Peyer's patch (tissue), 4 donors: ENCODE measurements around the gene GHRH. TPM values are rescaled to one million over a fixed set of nuclear protein-coding genes. Genes with fewer than 3 reads are reported as not detected.

Experiments
- DNase-seq, 3 donors: peaks; one replicate each; pipeline ENCODE4 v3.0.0-alpha.2; 2017 to 2019
- H3K27ac ChIP-seq, 4 donors: fragments of 200-600 bp; sonication (generic); one replicate each; pipeline ENCODE4 v1.5.1; 2016 to 2019
- H3K27me3 ChIP-seq, 2 donors: fragments of 200-600 bp; sonication (generic); one replicate each; pipeline ENCODE4 v1.5.1; 2019
- H3K36me3 ChIP-seq, 3 donors: fragments of 200-600 bp; sonication (generic); one replicate each; pipeline ENCODE4 v1.5.1; 2016 to 2019
- H3K4me1 ChIP-seq, 4 donors: fragments of 200-600 bp; sonication (generic); one replicate each; pipeline ENCODE4 v1.5.1; 2016 to 2019
- H3K4me3 ChIP-seq, 4 donors: fragments of 200-600 bp; sonication (generic); 1 replicate in 3 of 4; 2 replicates in 1 of 4; pipeline ENCODE4 v1.5.1; 2016 to 2019; ENCODE audit warnings: mild to moderate bottlenecking in 1 of 4
- H3K9me3 ChIP-seq, 4 donors: fragments of 200-600 bp; sonication (generic); one replicate each; pipeline ENCODE4 v1.5.1; 2016 to 2019; ENCODE audit warnings: mild to moderate bottlenecking in 1 of 4
- CTCF ChIP-seq, 6 experiments: fragments of 450-650 bp in 4 of 6; fragments of 200-600 bp in 2 of 6; sonication (generic) in 1 of 6; IDR thresholded peaks; one replicate each; pipeline ENCODE4 v1.5.1; 2017 to 2019; ENCODE audit warnings: antibody characterized with exemption in 6 of 6, mild to moderate bottlenecking in 3 of 6, moderate library complexity in 1 of 6
- POLR2A ChIP-seq, 2 donors: fragments of 450-650 bp; IDR thresholded peaks; one replicate each; pipeline ENCODE4 v1.5.1; 2017; ENCODE audit warnings: antibody characterized with exemption in 2 of 2, mild to moderate bottlenecking in 2 of 2, moderate library complexity in 2 of 2
- total RNA-seq, 4 donors: library from RNA; depleted of rRNA; stranded (reverse); fragments of >200 nt; gene quantifications; one replicate each; pipeline ENCODE4 v1.1.0, GENCODE V29; 2016

Gene GHRH
- total RNA-seq, 4 donors from 2014 or later: not detected

- Histone ChIP-seq H3K27ac (no peak overlapping the region), H3K4me3 (no peak overlapping the region), H3K36me3 (no peaks in the 10 kb centered on the region), H3K27me3 (no peaks in the 10 kb centered on the region), H3K9me3 (no peaks in the 10 kb centered on the region), H3K4me1 (peaks cover 0 to 5% (median 0%) of the 10 kb centered on the region in 4 donors)
- TF ChIP-seq CTCF (IDR thresholded peaks at IDR 0.05): no peak
- no peak for TF ChIP-seq POLR2A (IDR thresholded peaks at IDR 0.05)
- no peak for DNase-seq
Observed at GRCh38 chr20:37267667-37268313, 6.2 kb upstream of the GHRH start.

- no peaks in the 10 kb centered on the region for H3K27me3 ChIP-seq
- no peak for TF ChIP-seq CTCF (IDR thresholded peaks at IDR 0.05)
- no peak for TF ChIP-seq POLR2A (IDR thresholded peaks at IDR 0.05)
- DNase-seq: no peak
- no peak overlapping the region for H3K4me3 ChIP-seq
- H3K4me1 ChIP-seq: peaks cover 0 to 5% (median 0%) of the 10 kb centered on the region in 4 donors
- H3K9me3 ChIP-seq: no peaks in the 10 kb centered on the region
- no peak overlapping the region for H3K27ac ChIP-seq
- H3K36me3 ChIP-seq: no peaks in the 10 kb centered on the region
Observed at GRCh38 chr20:37266940-37267666, 5.5 kb upstream of the GHRH start.

- DNase-seq: no peak
- H3K27ac ChIP-seq: no peak overlapping the region
Observed at GRCh38 chr20:37265152-37265551, 3.5 kb upstream of the GHRH start.

GRCh38 chr20:37263686-37264085, 2.1 kb upstream of the GHRH start:
- H3K27me3 ChIP-seq: no peaks in the 10 kb centered on the region
- H3K9me3 ChIP-seq: no peaks in the 10 kb centered on the region
- H3K36me3 ChIP-seq: no peaks in the 10 kb centered on the region
- TF ChIP-seq POLR2A (IDR thresholded peaks at IDR 0.05): no peak
- no peak overlapping the region for H3K4me3 ChIP-seq
- no peak overlapping the region for H3K27ac ChIP-seq
- no peaks in the 10 kb centered on the region for H3K4me1 ChIP-seq
- DNase-seq: no peak

More at GRCh38 chr20:37265152-37265551, 3.5 kb upstream of the GHRH start:
- peaks cover 0 to 4% (median 0%) of the 10 kb centered on the region in 4 donors for H3K4me1 ChIP-seq
- H3K4me3 ChIP-seq: no peak overlapping the region
- no peak for TF ChIP-seq POLR2A (IDR thresholded peaks at IDR 0.05)
- TF ChIP-seq CTCF (IDR thresholded peaks at IDR 0.05): no peak
- no peaks in the 10 kb centered on the region for H3K36me3 ChIP-seq
- H3K27me3 ChIP-seq: no peaks in the 10 kb centered on the region
- no peaks in the 10 kb centered on the region for H3K9me3 ChIP-seq

GRCh38 chr20:37262505-37262904, 891 bp upstream of the GHRH start:
- H3K4me3 ChIP-seq: no peak overlapping the region
- no peaks in the 10 kb centered on the region for H3K36me3 ChIP-seq
- no peak for TF ChIP-seq POLR2A (IDR thresholded peaks at IDR 0.05)
- no peak for TF ChIP-seq CTCF (IDR thresholded peaks at IDR 0.05)
- no peak for DNase-seq
- no peaks in the 10 kb centered on the region for H3K4me1 ChIP-seq
- H3K27me3 ChIP-seq: no peaks in the 10 kb centered on the region
- H3K27ac ChIP-seq: no peak overlapping the region
- no peaks in the 10 kb centered on the region for H3K9me3 ChIP-seq

GRCh38 chr20:37260923-37261322, 691 bp downstream of the GHRH start:
- no peaks in the 10 kb centered on the region for H3K9me3 ChIP-seq
- H3K4me1 ChIP-seq: no peaks in the 10 kb centered on the region
- DNase-seq: no peak
- no peak overlapping the region for H3K27ac ChIP-seq
- H3K36me3 ChIP-seq: no peaks in the 10 kb centered on the region
- no peaks in the 10 kb centered on the region for H3K27me3 ChIP-seq
- no peak for TF ChIP-seq CTCF (IDR thresholded peaks at IDR 0.05)
- H3K4me3 ChIP-seq: no peak overlapping the region
